ENCODE measurements around the gene SPATA17. TPM values are rescaled to one million over a fixed set of nuclear protein-coding genes. Genes with fewer than 3 reads are reported as not detected.

SPATA17 gene
- polyA plus RNA-seq, 1 donor from 2014 or later, result 3.1 TPM

- Histone ChIP-seq H3F3A (ENCODE audit: insufficient read depth, low read length, poor library complexity, severe bottlenecking) (no peaks in the 10 kb centered on the region), H3K27me3 (ENCODE audit: insufficient read depth, low read depth, low read length) (no peaks in the 10 kb centered on the region), H3K79me2 (replicated peaks; ENCODE audit: insufficient read depth, low read length) (no peaks in the 10 kb centered on the region), H3K27ac (ENCODE audit: low read length) (no peak overlapping the region), H2AFZ (ENCODE audit: low read depth, low read length) (no peak overlapping the region), H3K4me3 (ENCODE audit: low read length) (no peak overlapping the region), H3K9me3 (ENCODE audit: low read length) (no peaks in the 10 kb centered on the region), H3K4me2 (ENCODE audit: low read length) (no peak overlapping the region), H3K36me3 (ENCODE audit: insufficient read depth, low read length) (no peaks in the 10 kb centered on the region), H3K9ac (ENCODE audit: low read length) (no peak overlapping the region), H4K20me1 (ENCODE audit: insufficient read depth) (no peaks in the 10 kb centered on the region), H3K9me2 (ENCODE audit: insufficient read depth, low read length) (no peaks in the 10 kb centered on the region)
- TF ChIP-seq, protein P1, sequence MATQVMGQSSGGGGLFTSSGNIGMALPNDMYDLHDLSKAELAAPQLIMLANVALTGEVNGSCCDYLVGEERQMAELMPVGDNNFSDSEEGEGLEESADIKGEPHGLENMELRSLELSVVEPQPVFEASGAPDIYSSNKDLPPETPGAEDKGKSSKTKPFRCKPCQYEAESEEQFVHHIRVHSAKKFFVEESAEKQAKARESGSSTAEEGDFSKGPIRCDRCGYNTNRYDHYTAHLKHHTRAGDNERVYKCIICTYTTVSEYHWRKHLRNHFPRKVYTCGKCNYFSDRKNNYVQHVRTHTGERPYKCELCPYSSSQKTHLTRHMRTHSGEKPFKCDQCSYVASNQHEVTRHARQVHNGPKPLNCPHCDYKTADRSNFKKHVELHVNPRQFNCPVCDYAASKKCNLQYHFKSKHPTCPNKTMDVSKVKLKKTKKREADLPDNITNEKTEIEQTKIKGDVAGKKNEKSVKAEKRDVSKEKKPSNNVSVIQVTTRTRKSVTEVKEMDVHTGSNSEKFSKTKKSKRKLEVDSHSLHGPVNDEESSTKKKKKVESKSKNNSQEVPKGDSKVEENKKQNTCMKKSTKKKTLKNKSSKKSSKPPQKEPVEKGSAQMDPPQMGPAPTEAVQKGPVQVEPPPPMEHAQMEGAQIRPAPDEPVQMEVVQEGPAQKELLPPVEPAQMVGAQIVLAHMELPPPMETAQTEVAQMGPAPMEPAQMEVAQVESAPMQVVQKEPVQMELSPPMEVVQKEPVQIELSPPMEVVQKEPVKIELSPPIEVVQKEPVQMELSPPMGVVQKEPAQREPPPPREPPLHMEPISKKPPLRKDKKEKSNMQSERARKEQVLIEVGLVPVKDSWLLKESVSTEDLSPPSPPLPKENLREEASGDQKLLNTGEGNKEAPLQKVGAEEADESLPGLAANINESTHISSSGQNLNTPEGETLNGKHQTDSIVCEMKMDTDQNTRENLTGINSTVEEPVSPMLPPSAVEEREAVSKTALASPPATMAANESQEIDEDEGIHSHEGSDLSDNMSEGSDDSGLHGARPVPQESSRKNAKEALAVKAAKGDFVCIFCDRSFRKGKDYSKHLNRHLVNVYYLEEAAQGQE (IDR thresholded peaks at IDR 0.05; ENCODE audit: borderline replicate concordance), result no peak
- no peak for TF ChIP-seq MXI1 (conservative IDR thresholded peaks at IDR 0.05; ENCODE audit: poor library complexity, severe bottlenecking)
- no peak for TF ChIP-seq POLR2AphosphoS5 (IDR thresholded peaks at IDR 0.05)
- no peak for TF ChIP-seq SMC3 (conservative IDR thresholded peaks at IDR 0.05; ENCODE audit: poor library complexity)
- TF ChIP-seq EP300 (conservative IDR thresholded peaks at IDR 0.05; ENCODE audit: poor library complexity, severe bottlenecking), result no peak
- no peak for TF ChIP-seq CTCF (IDR thresholded peaks at IDR 0.05; ENCODE audit: poor library complexity, severe bottlenecking)
- TF ChIP-seq EZH2 (IDR thresholded peaks at IDR 0.05; ENCODE audit: borderline replicate concordance, insufficient read depth, low read length, poor library complexity, severe bottlenecking), result no peak
- no peak for TF ChIP-seq RAD21 (conservative IDR thresholded peaks at IDR 0.05)
- no peak for TF ChIP-seq TAF1 (IDR thresholded peaks at IDR 0.05; ENCODE audit: low read depth)
Measured at GRCh38 chr1:217668351-217668940, 37.3 kb downstream of the SPATA17 start.

DNA sequence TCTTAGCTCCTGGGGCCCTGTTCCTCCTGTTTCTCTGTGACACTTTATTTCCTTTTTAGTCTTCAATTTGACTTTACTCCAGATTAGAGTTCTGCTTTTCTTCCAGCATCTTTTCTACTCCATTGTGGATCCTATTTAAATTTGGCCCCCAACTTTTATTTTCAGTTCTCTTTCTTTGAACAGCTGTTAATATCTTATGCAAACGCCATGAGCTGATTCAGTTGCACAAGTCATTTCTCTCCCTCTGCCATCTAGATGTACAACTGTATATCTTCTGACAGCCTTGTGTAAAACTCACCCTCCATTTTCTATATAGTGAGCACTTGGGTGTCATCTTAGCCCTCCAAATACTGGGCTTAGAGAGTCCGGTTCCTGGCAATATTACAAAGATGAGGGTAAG, 42.2 kb downstream of the SPATA17 start:
- Histone ChIP-seq H3F3A (ENCODE audit: insufficient read depth, low read length, poor library complexity, severe bottlenecking) (no peaks in the 10 kb centered on the region), H3K9ac (ENCODE audit: low read length) (no peak overlapping the region), H3K9me3 (ENCODE audit: low read length) (no peaks in the 10 kb centered on the region), H3K36me3 (ENCODE audit: insufficient read depth, low read length) (no peaks in the 10 kb centered on the region), H2AFZ (ENCODE audit: low read depth, low read length) (no peak overlapping the region), H3K4me3 (ENCODE audit: low read length) (no peak overlapping the region), H3K27ac (ENCODE audit: low read length) (no peak overlapping the region), H3K27me3 (ENCODE audit: insufficient read depth, low read depth, low read length) (no peaks in the 10 kb centered on the region), H3K79me2 (replicated peaks; ENCODE audit: insufficient read depth, low read length) (no peaks in the 10 kb centered on the region), H3K9me2 (ENCODE audit: insufficient read depth, low read length) (no peaks in the 10 kb centered on the region), H3K4me2 (ENCODE audit: low read length) (no peak overlapping the region), H4K20me1 (ENCODE audit: insufficient read depth) (no peaks in the 10 kb centered on the region)
- TF ChIP-seq MXI1 (conservative IDR thresholded peaks at IDR 0.05; ENCODE audit: poor library complexity, severe bottlenecking), result no peak
- no peak for TF ChIP-seq EZH2 (IDR thresholded peaks at IDR 0.05; ENCODE audit: borderline replicate concordance, insufficient read depth, low read length, poor library complexity, severe bottlenecking)
- no peak for TF ChIP-seq CTCF (IDR thresholded peaks at IDR 0.05; ENCODE audit: poor library complexity, severe bottlenecking)
- no peak for TF ChIP-seq EP300 (conservative IDR thresholded peaks at IDR 0.05; ENCODE audit: poor library complexity, severe bottlenecking)
- TF ChIP-seq TAF1 (IDR thresholded peaks at IDR 0.05; ENCODE audit: low read depth), result no peak

All from neural cell (in vitro differentiated cells).